ENCODE data around the gene KRT83.

DNA sequence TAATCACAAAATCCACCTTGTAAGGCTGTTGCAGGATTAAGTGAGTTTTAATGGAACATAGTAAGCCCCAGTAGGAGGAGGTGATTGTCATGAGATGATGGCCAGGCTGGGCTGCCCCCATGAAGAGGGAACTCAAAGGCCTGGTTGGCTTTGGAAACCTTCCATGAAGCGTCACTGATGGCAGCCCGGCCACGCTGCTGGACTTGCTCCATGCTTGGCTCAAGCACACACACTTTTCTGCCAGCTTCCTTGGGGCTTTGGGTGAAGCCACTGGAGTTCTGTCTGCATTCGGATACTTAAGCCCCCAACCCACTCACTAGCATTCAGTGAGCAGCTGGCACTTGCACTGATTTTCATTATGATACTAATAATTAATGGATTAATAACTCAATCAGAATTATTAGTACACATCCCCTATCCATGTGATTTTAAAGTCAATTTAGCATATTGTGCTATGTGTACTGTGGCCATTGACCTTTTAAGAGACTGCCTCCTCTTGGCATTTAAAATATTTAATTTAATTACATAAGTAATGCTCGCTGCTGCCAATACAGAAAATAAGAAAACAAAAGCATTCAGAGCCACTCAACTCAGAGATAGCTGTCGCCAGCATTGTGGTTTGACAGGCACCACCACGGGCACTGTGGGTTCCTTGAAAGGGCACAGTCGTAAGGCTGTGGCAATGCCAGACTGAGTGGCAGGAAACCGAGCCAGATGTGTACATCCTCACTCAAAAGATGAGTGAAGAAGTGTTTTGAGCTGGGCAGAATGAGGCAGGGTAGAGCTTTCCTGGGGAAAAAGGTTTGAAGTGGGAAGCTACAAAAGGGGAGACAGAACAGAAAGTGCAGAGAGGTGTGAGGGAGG, 30.2 kb upstream of the KRT83 start:
- no peak for TF ChIP-seq POLR2A (IDR thresholded peaks at IDR 0.05; ENCODE audit: low read depth, low read length)
- TF ChIP-seq TAF1 (IDR thresholded peaks at IDR 0.05; ENCODE audit: borderline replicate concordance, low read depth, low read length): no peak
- TF ChIP-seq POLR2AphosphoS5 (IDR thresholded peaks at IDR 0.05; ENCODE audit: low read depth, low read length): no peak
